ENCODE measurements around the gene SLC38A6. TPM values are rescaled to one million over a fixed set of nuclear protein-coding genes. Genes with fewer than 3 reads are reported as not detected.

SLC38A6 gene
- total and polyA plus RNA-seq, 9 of the 15 experiments (the other 6 are each of a cell fraction or from before 2014, with no cell fraction given), result 9.8 to 40.3 (median 17.6) TPM

DNA sequence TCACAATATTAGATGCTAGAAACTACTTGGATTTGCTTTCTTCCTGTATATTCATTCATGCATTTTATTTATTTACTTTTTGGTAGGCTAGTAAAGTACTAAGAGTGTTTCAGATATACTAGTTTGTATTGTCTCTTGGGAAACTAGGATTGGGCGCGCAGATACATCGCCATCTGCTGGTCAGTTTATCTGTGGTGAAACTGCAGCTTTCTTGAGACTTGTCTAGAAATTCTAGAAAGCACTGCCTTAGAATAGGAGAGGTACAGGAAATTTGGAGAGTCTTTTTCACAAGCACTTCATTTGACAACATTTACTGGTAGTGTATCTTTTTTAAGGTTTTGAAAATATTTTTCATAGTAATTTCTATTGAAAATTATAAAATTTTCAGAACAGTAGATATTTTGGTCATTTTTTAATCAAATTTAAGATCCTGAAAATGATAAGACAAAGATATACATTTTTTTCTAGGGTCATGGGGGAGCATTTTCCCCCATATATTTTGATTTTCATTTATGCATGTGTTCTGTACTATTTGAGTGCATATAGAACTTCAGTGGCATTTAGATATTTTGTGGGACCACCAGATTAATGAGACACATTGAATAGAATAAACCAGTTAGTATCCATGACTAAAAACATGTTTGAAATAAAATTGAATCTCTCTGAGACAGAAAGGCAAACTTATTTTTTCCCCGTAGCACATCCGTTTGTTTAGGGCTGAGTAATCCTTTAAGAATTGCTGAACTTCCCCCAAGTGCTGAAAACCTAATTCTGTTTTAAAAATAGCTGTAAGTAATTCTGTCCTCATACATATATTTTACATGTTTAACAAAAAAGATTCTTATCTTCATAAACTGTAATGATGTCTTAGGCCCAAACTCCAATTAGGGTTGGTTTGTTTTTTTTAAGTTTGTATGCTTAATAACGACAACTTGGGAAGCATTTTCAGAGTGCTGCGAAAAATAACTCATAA is 44.5 kb downstream of the SLC38A6 start:
- H2AFZ ChIP-seq (ENCODE audit: low read depth, low read length), result no peak overlapping the region
- peak; percentile 83 for FAIRE-seq
- no peaks in the 10 kb centered on the region for H3K9me3 ChIP-seq (replicated peaks; ENCODE audit: control insufficient read depth, insufficient read depth, low read depth, low read length)
- ChIA-PET POLR2A (no interaction called here), CTCF (ENCODE audit: low intra/inter-chr PET ratio) (interaction anchor here (0.7 to 1.5 kb wide), 3 partner anchors 400 to 691 kb away, joined by 3 to 12 read pairs (median 4); no protein-coding TSS in a partner anchor)
- peak; percentile 22 to 71 (median 30) for DNase-seq (ENCODE audit: extremely low read depth in 1 of 4, low spot score in 3 of 4)
- H3K27me3 ChIP-seq (ENCODE audit: control insufficient read depth in 2 of 2, insufficient read depth in 2 of 2, low read length in 2 of 2), result no peaks in the 10 kb centered on the region
- no peaks in the 10 kb centered on the region for H4K20me1 ChIP-seq (replicated peaks; ENCODE audit: control insufficient read depth, insufficient read depth, low read length)
- in situ Hi-C loops (cut with MboI), result loop anchor here (5.0 kb wide), 1 partner anchor 398 kb away; no protein-coding TSS in a partner anchor
- H3K4me1 ChIP-seq (replicated peaks in 1 of 2; ENCODE audit: control insufficient read depth in 2 of 2, insufficient read depth in 2 of 2, low read length in 2 of 2), result no peaks in the 10 kb centered on the region
- H3K27ac ChIP-seq (ENCODE audit: extremely low read depth, low read depth, low read length), result no peak overlapping the region
- ATAC-seq, result peak; percentile 84
- no peak overlapping the region for H3K4me2 ChIP-seq (ENCODE audit: insufficient read depth, low read length)
- BruUV-seq (replicated peaks), result no TSS peak
- WGBS (ENCODE audit: insufficient coverage, low coverage, missing lambda C conversion rate), result 52% methylated on average over 7 of the region's 7 CpGs
- H3K79me2 ChIP-seq (ENCODE audit: control insufficient read depth, insufficient read depth, low read length), result no peaks in the 10 kb centered on the region
- H3K36me3 ChIP-seq (ENCODE audit: control insufficient read depth, insufficient read depth, low read length), result peaks cover 5% of the 10 kb centered on the region; the same call in 1 of the 3 replicates
- intact Hi-C loops (cut with micrococcal nuclease), result loop anchor here (1.0 to 5.0 kb wide), 4 partner anchors 43 to 400 kb away; partner anchors contain the start of genes SIX4, SLC38A6 and TRMT5
- no peaks in the 10 kb centered on the region for H3K9me1 ChIP-seq (ENCODE audit: control insufficient read depth, insufficient read depth, low read length)
- H3K4me3 ChIP-seq, result no peak overlapping the region
- H3K9ac ChIP-seq (ENCODE audit: insufficient read depth in 1 of 2, low read depth in 2 of 2, low read length in 2 of 2), result no peak overlapping the region
- TF ChIP-seq, protein P1, sequence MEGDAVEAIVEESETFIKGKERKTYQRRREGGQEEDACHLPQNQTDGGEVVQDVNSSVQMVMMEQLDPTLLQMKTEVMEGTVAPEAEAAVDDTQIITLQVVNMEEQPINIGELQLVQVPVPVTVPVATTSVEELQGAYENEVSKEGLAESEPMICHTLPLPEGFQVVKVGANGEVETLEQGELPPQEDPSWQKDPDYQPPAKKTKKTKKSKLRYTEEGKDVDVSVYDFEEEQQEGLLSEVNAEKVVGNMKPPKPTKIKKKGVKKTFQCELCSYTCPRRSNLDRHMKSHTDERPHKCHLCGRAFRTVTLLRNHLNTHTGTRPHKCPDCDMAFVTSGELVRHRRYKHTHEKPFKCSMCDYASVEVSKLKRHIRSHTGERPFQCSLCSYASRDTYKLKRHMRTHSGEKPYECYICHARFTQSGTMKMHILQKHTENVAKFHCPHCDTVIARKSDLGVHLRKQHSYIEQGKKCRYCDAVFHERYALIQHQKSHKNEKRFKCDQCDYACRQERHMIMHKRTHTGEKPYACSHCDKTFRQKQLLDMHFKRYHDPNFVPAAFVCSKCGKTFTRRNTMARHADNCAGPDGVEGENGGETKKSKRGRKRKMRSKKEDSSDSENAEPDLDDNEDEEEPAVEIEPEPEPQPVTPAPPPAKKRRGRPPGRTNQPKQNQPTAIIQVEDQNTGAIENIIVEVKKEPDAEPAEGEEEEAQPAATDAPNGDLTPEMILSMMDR (IDR thresholded peaks at IDR 0.05 in 2 of 3, conservative IDR thresholded peaks at IDR 0.05 in 1 of 3; ENCODE audit: insufficient read depth in 2 of 3, low read depth in 1 of 3, low read length in 3 of 3), result peak; percentile 57 to 72 (median 70)
- TF ChIP-seq, protein P2, sequence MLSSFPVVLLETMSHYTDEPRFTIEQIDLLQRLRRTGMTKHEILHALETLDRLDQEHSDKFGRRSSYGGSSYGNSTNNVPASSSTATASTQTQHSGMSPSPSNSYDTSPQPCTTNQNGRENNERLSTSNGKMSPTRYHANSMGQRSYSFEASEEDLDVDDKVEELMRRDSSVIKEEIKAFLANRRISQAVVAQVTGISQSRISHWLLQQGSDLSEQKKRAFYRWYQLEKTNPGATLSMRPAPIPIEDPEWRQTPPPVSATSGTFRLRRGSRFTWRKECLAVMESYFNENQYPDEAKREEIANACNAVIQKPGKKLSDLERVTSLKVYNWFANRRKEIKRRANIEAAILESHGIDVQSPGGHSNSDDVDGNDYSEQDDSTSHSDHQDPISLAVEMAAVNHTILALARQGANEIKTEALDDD (IDR thresholded peaks at IDR 0.05), result peak; percentile 65
- TF ChIP-seq, protein P3, sequence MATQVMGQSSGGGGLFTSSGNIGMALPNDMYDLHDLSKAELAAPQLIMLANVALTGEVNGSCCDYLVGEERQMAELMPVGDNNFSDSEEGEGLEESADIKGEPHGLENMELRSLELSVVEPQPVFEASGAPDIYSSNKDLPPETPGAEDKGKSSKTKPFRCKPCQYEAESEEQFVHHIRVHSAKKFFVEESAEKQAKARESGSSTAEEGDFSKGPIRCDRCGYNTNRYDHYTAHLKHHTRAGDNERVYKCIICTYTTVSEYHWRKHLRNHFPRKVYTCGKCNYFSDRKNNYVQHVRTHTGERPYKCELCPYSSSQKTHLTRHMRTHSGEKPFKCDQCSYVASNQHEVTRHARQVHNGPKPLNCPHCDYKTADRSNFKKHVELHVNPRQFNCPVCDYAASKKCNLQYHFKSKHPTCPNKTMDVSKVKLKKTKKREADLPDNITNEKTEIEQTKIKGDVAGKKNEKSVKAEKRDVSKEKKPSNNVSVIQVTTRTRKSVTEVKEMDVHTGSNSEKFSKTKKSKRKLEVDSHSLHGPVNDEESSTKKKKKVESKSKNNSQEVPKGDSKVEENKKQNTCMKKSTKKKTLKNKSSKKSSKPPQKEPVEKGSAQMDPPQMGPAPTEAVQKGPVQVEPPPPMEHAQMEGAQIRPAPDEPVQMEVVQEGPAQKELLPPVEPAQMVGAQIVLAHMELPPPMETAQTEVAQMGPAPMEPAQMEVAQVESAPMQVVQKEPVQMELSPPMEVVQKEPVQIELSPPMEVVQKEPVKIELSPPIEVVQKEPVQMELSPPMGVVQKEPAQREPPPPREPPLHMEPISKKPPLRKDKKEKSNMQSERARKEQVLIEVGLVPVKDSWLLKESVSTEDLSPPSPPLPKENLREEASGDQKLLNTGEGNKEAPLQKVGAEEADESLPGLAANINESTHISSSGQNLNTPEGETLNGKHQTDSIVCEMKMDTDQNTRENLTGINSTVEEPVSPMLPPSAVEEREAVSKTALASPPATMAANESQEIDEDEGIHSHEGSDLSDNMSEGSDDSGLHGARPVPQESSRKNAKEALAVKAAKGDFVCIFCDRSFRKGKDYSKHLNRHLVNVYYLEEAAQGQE (IDR thresholded peaks at IDR 0.05; ENCODE audit: borderline replicate concordance), result peak; percentile 69; the same call in 1 of the 2 replicates
- TF ChIP-seq, protein P3 (CRISPR knock-in tag; IDR thresholded peaks at IDR 0.05; ENCODE audit: low read depth), result no peak
- TF ChIP-seq, protein P4, sequence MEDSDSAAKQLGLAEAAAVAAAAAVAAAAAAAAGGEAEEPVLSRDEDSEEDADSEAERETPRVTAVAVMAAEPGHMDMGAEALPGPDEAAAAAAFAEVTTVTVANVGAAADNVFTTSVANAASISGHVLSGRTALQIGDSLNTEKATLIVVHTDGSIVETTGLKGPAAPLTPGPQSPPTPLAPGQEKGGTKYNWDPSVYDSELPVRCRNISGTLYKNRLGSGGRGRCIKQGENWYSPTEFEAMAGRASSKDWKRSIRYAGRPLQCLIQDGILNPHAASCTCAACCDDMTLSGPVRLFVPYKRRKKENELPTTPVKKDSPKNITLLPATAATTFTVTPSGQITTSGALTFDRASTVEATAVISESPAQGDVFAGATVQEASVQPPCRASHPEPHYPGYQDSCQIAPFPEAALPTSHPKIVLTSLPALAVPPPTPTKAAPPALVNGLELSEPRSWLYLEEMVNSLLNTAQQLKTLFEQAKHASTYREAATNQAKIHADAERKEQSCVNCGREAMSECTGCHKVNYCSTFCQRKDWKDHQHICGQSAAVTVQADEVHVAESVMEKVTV (CRISPR knock-in tag; IDR thresholded peaks at IDR 0.05), result peak; percentile 50; the same call in 1 of the 2 replicates
- TF ChIP-seq FOXK1 (CRISPR knock-in tag; IDR thresholded peaks at IDR 0.05; ENCODE audit: borderline replicate concordance), result no peak

Measured in K562 (cell line).